ENCODE data around the gene NPLOC4. TPM values are rescaled to one million over a fixed set of nuclear protein-coding genes. Genes with fewer than 3 reads are reported as not detected.
A peak's percentile ranks its signal among the peaks of the same experiment; 100 is the strongest.
"Not testable (repeated sequence)": the region's sequence is repeated elsewhere in the genome, so short reads cannot be mapped to it uniquely, and the experiment has no call there.

NPLOC4 gene
- total and polyA plus RNA-seq, 4 donors: 30.1 to 98.0 (median 51.3) TPM

DNA sequence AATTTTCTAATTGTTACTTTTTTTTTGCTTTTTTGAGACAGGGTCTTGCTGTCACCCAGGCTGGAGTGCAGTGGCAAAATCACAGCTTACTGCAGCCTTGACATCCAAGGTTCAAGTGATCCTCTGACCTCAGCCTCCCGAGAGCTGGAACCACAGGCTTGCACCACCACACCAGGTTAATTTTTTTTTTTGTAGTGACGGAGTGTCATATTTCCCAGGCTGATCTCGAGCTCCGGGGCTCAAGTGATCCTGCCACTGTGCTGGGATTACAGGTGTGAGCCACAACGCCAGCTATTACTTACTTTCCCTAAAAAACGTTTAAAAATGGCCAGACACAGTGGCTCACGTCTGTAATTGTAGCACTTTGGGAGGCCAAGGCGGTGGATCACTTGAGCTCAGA, 6.6 kb downstream of the NPLOC4 start:
- Histone ChIP-seq H3K36me3 (ENCODE audit: control insufficient read depth in 4 of 4, insufficient read depth in 4 of 4, low read length in 4 of 4) (peaks cover 16 to 25% (median 21%) of the 10 kb centered on the region in 4 donors), H3K9me3 (ENCODE audit: control insufficient read depth in 4 of 4, insufficient read depth in 3 of 4, low read length in 3 of 4) (no peaks in the 10 kb centered on the region), H3K4me1 (ENCODE audit: control insufficient read depth in 5 of 5, insufficient read depth in 5 of 5, low read length in 5 of 5) (peaks cover 0 to 6% (median 0%) of the 10 kb centered on the region in 5 donors), H3K27ac (ENCODE audit: low read depth in 1 of 2, low read length in 1 of 2) (no peak overlapping the region), H3K4me3 (no peak overlapping the region), H3K27me3 (ENCODE audit: control insufficient read depth in 3 of 3, insufficient read depth in 3 of 3, low read length in 2 of 3) (no peaks in the 10 kb centered on the region), H3K9ac (ENCODE audit: insufficient read depth in 1 of 2, low read length in 2 of 2) (no peak overlapping the region)
- no peak for ATAC-seq (ENCODE audit: insufficient read depth, low FRiP score)
- DNase-seq: no peak
- 88 to 89% methylated on average over 8 of the region's 8 CpGs for WGBS, 2 donors
- TF ChIP-seq, protein P1, sequence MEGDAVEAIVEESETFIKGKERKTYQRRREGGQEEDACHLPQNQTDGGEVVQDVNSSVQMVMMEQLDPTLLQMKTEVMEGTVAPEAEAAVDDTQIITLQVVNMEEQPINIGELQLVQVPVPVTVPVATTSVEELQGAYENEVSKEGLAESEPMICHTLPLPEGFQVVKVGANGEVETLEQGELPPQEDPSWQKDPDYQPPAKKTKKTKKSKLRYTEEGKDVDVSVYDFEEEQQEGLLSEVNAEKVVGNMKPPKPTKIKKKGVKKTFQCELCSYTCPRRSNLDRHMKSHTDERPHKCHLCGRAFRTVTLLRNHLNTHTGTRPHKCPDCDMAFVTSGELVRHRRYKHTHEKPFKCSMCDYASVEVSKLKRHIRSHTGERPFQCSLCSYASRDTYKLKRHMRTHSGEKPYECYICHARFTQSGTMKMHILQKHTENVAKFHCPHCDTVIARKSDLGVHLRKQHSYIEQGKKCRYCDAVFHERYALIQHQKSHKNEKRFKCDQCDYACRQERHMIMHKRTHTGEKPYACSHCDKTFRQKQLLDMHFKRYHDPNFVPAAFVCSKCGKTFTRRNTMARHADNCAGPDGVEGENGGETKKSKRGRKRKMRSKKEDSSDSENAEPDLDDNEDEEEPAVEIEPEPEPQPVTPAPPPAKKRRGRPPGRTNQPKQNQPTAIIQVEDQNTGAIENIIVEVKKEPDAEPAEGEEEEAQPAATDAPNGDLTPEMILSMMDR (IDR thresholded peaks at IDR 0.05; ENCODE audit: control extremely low read depth, extremely low read depth): no peak

DNA sequence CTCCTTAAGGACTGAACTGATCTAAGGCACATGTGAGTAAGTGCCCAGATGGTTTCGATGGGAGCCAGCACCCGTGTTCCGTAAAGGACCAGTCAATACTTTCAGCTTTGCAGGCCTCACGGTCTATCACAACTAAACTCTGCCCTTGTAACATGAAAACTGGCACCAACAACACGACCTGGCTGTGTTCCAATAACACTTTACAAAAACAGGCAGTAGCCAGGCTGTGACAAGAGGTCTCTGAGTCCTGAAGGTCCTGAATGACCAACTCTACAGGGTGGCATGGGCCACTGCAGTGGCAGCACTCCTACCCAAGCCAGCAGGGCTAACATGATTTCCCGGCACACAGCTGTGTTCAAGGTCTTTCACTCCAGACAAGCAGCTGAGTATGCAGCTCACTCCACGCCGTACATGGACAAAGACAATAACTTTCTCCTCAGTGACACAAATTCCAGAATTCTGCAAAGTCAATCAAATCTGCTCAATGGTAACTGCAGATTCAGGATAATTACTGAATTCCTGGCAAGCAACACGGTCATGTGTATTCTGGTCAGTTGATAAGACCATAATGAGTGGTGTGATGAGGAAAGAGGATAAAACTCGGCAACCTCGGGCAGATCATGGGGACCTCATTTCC, 15.3 kb downstream of the NPLOC4 start:
- ATAC-seq (ENCODE audit: insufficient read depth, low FRiP score) (no peak), DNase-seq (peak; percentile 66 to 91 (median 85))
- Histone ChIP-seq H3K4me3 (no peak overlapping the region), H3K9me3 (ENCODE audit: control insufficient read depth in 4 of 4, insufficient read depth in 3 of 4, low read length in 3 of 4) (no peaks in the 10 kb centered on the region), H3K4me1 (ENCODE audit: control insufficient read depth in 5 of 5, insufficient read depth in 5 of 5, low read length in 5 of 5) (peaks cover 0 to 15% (median 8%) of the 10 kb centered on the region in 5 donors), H3K9ac (ENCODE audit: insufficient read depth in 1 of 2, low read length in 2 of 2) (peak overlapping the region in 1 of 2 donors; percentile 14), H3K36me3 (ENCODE audit: control insufficient read depth in 4 of 4, insufficient read depth in 4 of 4, low read length in 4 of 4) (peaks cover 34 to 44% (median 39%) of the 10 kb centered on the region in 4 donors), H3K27me3 (ENCODE audit: control insufficient read depth in 3 of 3, insufficient read depth in 3 of 3, low read length in 2 of 3) (no peaks in the 10 kb centered on the region), H3K27ac (ENCODE audit: low read depth in 1 of 2, low read length in 1 of 2) (peak overlapping the region in 1 of 2 donors; percentile 55)
- 80 to 90% methylated on average over 11 of the region's 11 CpGs for WGBS, 2 donors
- TF ChIP-seq, protein P1 (IDR thresholded peaks at IDR 0.05; ENCODE audit: control extremely low read depth, extremely low read depth): no peak

- peaks cover 10 to 38% (median 24%) of the 10 kb centered on the region in 4 donors for H3K36me3 ChIP-seq (ENCODE audit: control insufficient read depth in 4 of 4, insufficient read depth in 4 of 4, low read length in 4 of 4)
- not testable (repeated sequence) for H3K9me3 ChIP-seq (ENCODE audit: control insufficient read depth in 4 of 4, insufficient read depth in 3 of 4, low read length in 3 of 4); H3K4me3 ChIP-seq; H3K27me3 ChIP-seq (ENCODE audit: control insufficient read depth in 3 of 3, insufficient read depth in 3 of 3, low read length in 2 of 3); H3K9ac ChIP-seq (ENCODE audit: insufficient read depth in 1 of 2, low read length in 2 of 2); DNase-seq; H3K27ac ChIP-seq (ENCODE audit: low read depth in 1 of 2, low read length in 1 of 2); ATAC-seq (ENCODE audit: insufficient read depth, low FRiP score)
- 98 to 99% methylated on average over 19 to 31 of the region's 36 CpGs for WGBS, 2 donors
- H3K4me1 ChIP-seq (ENCODE audit: control insufficient read depth in 5 of 5, insufficient read depth in 5 of 5, low read length in 5 of 5): peaks cover 0 to 15% (median 12%) of the 10 kb centered on the region in 5 donors
Measured at GRCh38 chr17:81618307-81618706, 18.6 kb downstream of the NPLOC4 start.

DNA sequence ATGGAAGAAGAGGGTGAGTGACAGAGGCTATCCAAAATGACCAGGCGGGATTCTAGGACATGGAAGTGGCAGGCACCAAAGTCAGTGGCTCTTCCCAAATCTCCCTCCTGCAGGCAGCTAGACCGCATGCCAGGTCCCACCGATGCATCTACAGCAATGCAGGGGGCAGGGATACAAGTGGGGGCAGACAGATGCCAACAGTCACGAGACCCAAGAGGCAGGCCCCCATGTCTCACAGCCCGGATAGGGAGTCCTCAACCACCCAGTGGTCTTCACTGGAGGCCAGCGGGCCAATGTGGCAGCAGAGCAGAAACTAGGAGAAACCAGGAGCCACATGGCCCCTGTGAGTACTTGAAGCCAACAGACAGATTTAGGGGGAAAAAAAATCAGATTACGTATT, 20.0 kb downstream of the NPLOC4 start:
- TF ChIP-seq, protein P1 (IDR thresholded peaks at IDR 0.05; ENCODE audit: control extremely low read depth, extremely low read depth): no peak
- WGBS, 2 donors: 60 to 78% methylated on average over 7 of the region's 7 CpGs
- ATAC-seq (ENCODE audit: insufficient read depth, low FRiP score): no peak
- Histone ChIP-seq H3K27ac (ENCODE audit: low read depth in 1 of 2, low read length in 1 of 2) (no peak overlapping the region), H3K4me3 (no peak overlapping the region), H3K36me3 (ENCODE audit: control insufficient read depth in 4 of 4, insufficient read depth in 4 of 4, low read length in 4 of 4) (peaks cover 4 to 39% (median 27%) of the 10 kb centered on the region in 4 donors), H3K9me3 (ENCODE audit: control insufficient read depth in 4 of 4, insufficient read depth in 3 of 4, low read length in 3 of 4) (no peaks in the 10 kb centered on the region), H3K27me3 (ENCODE audit: control insufficient read depth in 3 of 3, insufficient read depth in 3 of 3, low read length in 2 of 3) (no peaks in the 10 kb centered on the region), H3K9ac (ENCODE audit: insufficient read depth in 1 of 2, low read length in 2 of 2) (no peak overlapping the region), H3K4me1 (ENCODE audit: control insufficient read depth in 5 of 5, insufficient read depth in 5 of 5, low read length in 5 of 5) (peaks cover 0 to 12% (median 8%) of the 10 kb centered on the region in 5 donors)
- DNase-seq: no peak

All from lung (tissue), 12 donors.